GM18861 (cell line): ENCODE data around the gene SDF4.

ENCODE experiments used
- ATAC-seq: cut with Tn5 transposase; IDR thresholded peaks from one replicate; pipeline ENCODE4 v1.9.1; 2021; ENCODE audit not compliant: unreplicated experiment

Gene SDF4

DNA sequence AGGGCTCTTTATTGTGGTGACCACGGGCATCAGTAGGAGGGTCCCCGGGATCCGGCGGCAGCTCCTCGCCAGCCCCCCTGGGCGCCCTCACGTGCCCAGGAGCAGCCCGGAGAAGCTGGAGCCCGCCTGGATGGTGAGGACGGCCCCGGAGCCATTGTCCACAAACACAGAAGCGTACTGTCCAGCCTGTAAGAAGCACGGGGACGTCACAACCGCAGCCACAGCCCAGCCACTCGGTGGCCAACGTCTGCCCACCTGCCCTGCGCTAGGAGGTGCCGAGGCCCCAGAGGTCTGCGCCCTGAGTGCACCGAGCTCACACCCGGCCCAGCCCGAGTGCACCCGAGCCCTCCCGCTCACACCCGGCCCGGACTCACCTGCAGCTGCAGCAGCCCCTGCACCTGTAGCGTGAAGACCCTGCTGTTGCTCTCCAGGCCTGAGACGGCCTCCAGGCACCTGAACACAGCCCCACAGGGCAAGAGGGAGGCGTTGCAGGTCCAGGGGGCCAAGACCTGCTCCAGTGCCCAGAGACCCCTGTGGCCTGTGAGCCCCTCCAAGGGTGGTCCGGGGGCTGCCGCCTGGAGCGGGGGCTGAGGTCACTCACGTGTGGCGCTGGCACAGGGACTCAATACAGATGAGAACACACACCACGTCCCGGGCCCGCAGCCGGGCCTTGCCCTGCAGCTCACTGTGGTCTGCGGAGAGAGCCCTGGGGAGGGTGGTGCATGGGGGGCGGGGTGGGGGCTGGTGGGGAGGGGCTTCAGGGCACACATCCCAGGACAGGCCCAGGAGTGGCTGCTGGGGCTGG lies 10.9 kb upstream of the SDF4 start:
- ATAC-seq = no peak

DNA sequence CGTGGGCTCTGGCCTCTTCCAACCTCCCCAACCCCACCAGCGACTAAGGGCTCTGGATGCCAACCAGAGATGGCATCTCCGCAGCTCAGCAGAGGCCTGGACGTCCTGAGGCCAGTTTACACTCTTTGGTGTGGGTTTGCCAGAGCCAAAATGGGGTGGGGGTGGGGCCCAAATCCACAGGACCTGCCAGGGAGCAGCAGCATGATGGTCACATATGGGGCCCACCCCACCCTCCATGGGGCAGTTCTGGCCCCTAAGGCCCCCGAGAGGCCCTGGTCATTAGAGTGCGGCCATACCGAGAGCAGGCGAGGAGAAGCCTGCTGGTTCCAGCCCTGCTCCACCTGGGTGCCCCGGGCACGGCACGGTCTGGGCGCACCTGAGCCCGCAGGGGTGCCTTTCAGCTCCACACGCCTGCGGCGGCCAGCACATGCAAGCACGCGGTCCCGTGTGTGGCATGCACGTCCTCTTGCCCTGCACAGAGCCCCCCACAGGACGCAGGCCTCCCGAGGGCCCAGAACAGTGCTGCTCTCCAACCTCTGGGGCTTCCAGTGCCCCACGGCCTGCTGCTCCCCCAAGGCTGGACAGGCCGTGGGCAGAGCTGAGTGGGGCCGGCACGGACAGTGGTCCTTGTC lies 9.9 kb upstream of the SDF4 start:
- ATAC-seq = no peak

DNA sequence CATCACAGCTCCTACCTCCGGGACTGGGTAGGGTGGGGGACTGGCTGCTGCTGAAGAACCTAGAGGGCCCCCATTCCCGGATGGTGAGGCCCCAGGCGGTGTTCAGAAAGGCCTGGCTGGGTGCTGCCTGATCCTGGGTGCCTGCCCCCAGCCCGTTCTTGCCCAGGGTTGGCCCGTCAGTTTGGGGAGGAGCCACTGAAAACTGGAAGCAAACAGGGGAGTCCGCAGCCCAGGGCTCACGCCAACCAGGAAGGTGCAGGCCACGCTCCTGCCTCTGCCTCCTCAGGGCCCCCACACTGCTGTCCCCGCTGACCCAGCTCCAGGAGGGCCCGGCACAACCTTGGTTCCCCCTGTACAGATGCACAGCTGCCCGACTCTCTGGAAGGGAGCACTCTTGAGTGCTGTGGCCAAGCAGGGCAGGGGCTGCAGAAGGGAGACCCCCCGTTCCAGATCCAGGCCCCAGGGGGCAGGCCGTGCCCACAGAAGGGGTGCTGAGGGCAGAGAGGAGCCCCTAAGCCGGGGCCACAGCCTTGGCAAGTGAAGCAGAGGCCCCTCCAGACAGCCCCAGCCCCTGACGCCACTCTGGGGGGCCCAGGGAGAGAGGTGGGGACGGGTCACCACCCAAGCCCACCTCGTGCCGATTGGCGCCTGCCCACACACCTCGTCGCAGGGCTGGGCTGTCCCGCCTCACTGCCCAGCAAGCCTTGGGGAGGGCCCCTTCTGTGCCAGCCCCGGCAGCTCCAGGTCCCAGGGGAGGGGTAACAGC lies 9.2 kb upstream of the SDF4 start:
- no peak for ATAC-seq

DNA sequence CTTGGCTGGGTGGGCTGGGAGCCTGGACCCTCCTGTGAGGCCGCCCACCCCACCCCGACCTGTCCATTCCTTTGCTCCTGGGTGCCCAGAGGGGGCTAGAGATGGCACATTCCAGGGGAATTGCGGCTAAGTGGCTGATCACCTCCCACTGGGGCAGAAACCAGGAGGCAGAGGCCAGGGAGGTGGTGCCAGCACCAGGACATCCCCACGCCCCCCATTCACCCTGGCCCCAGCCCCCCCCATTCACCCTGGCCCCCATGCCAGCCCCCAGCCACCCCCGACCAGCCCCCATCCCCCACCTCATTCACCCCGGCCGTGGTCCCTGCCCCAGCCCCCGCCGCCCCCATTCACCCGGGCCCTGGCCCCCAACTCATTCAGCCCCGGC lies 8.5 kb upstream of the SDF4 start:
- ATAC-seq = no peak

DNA sequence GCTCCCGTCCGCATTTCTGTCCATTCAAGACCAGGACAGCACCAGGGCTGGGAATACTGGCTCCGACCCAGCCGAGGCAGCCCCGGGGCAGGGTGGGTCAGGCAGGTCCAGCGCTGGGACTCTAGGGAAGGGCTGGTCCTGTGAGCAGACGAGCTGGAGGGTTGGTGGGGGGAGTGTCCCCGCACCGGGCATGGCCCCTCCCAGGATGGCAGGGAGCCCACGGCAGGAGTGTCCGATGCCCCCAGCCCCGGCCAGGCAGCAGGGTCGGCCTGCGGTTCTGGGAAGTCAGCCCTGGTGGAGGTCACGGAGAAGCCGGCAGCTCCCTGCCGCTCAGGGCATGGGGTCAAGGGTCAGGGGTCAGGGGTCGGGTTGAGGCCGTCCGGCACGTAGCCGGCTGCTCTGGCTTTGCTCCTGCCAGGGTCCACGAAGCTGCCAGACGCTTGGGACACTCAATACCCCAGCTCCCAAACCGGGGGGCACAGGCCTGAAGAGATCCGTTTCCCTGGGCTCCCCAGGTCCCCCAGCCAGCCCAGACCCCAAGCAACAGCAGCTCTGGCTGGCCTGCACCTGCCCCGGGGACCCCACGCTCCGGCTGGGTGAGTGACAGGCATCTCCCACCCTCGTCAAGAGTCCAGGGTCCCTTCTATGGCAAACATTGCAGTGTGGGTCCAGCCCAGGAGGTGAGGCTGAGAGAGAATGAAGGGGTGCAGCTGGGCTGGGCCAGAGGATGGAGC lies 8.0 kb upstream of the SDF4 start:
- ATAC-seq = no peak

DNA sequence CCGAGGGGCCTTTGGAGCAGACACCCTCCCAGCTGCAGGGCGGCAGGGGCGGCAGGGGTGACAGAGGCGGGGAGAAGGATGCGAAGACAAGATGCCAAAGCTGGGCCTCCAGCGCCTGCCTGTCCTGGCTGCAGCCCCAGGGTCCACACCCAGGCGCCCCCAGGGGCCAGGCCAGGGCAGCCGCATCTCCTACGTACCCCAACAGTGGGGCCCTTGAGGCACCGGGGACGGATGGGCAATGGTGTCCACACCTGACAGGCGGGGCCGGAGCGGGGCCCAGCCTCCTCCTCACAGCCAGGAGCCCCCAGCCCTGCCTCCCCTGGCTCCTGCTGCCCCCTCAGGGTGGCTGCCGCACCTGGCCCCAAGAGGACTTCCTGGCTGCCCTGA lies 7.4 kb upstream of the SDF4 start:
- no peak for ATAC-seq

DNA sequence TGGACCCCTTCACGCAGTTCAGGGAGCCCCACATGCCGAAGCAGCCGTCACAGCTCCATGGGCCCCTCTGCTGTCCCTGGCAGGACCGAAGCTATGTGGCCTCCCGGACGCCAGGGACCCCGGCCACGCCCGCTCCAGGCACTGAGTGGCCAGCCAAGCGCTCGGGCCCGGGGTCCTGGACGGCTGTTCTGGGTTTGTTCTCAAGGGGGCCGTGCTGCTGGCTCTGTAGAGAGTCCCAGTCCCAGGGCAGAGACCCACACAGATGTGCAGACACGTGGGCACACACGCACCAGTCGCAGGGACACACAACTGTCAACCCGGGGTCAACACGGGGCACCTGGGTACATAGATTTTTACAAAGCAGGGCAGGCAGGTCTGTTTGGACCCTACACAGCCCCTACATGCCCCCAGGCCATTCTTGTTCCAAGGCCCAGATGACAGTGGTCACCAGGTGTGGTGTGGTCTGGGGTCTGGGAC lies 6.9 kb upstream of the SDF4 start:
- ATAC-seq = no peak

DNA sequence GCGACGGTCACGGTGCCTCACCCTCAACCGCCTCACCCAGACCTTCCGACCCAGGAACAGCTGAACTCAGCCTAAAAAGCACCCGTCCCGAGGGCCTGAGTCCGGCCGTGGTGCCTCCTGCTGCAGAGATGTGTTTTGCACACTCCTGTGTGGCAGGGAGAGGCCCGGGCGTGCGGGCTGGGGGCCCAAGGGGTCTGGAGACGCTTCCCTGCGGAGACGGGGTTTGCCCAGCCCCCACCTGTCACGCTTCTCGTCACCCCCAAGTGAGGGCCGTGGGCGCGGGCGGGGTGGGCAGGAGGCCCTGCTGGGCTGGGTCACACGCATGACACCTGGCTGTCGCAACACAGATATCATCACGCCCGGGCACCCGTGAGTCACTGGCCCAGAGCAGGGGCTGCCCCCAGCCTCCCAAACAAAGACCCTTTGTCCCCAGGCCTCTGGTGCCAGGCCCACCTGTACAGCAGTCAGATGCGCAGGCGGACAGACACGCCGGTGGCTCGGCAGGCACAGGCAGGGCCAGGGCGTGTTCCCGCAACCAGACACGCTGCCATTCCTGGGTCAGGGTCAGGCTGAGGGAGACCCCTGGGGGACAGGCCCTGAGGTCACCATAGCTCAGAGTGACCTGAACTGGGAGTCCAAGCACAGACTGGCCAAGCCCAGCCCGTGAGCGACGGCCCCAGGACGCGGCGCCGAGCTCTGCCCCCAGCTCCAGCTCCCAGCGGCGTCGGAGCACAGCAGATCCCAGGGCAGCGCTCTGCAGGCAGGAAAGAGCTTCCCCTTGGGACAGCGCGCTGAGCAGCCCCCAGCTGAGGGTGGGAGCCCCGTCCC lies 6.3 kb upstream of the SDF4 start:
- no peak for ATAC-seq

DNA sequence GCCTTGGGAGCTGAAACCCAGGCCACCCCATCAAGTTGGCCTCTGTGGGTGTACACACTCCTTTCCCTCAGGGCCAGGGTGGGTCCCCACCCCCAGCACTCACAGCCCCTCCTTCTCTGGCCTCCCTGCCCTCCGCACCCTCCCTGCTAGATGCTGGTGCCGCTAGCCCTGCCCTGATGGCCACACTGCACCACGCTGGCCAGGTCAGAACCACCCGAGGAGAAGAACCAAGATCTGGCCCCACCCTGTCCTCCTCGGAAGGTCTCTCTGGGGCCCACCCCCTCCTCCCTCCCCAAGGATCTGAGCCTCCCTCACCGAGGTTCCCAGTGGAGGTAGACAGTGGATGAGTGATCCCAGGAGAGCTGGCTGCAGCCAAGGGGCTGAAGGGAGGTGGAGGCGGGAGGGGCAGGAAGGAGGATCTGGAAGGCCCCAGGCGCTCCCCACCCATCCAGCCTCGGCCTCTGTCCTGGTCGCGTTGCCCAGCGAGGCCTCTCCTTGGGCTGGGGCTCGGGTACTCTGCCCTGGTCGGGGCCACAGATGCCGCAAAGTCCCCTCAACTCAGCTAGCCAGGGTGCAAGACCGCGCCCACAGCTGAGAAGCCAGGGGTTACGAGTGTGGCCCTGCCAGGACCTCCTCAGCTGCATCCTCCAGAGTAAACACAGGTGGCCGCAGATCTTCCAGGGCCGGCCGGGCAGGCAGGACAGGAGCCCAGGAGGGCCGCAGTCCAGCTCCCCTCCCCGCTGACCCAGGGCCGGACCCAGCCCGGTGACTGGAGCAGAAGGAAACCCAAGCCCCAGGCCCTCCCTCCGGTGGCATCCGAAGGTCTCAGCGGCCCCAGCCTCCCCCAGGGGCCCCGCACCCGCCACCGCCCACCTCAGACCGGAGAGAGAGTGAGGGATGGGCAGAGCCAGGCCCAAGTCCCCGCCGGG lies 5.4 kb upstream of the SDF4 start:
- ATAC-seq = no peak

DNA sequence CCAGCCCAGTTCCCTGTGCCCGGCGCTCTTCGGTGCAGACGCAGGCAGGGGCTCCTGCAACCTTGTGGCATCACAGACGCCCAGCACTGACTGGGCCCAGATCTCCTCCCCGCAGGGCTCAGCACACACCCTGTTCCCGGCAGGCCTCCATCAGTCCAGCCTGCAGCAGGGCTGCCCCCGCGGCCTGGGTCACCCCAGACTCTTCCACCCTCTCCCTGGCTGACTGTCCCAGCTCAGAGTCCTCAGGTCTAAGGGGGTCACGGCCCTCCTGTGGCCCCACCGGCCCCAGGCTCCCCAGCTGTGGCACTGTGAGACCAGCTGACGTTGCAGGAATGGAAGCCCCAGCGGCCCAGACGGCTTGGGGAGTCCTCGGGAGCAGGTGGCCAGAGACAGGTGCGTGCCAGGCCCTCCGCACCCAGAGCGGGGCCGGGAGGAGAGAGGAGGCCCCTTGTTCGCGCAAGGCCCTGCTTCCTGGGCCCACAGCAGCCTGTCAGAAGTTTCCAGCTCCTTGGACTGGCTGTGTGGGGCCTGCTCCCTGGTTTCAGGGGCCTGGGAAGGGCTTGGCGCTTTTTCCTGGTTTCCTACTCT lies 4.5 kb upstream of the SDF4 start:
- ATAC-seq = no peak

DNA sequence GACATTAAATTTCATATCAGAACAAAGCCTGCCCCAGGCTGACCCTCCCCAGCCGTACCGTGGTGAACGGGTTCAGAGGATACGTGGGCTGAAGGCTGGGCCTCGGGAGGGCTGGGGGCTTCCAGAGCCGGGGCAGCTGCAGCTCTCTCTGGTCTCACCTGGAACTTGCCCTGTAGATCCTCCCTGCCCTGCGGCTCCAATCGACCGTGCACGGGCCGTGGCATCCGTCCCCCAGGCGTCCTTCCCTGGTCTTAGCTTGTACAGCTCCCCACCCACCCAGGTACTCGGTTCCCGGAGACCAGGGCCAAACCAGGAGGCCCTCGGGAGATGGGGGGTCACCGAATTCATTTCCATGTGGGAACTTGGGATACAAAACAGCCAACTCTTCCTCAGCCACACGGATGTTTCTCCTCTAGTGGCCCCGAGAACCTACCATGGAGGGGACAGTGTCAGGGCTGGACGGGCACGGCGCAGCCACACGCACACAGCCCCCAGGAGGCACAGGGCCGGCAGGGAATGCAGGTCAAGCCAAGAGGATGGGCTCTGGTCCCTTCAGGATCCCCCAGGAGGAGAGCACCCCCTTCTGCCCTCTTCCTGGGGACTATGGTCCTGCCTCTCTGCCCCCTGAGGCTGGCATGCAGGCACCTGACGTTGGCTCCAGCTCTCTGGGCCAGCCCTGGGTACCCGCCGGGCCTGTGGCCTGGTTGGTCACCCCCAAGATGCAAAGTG lies 3.4 kb upstream of the SDF4 start:
- no peak for ATAC-seq

DNA sequence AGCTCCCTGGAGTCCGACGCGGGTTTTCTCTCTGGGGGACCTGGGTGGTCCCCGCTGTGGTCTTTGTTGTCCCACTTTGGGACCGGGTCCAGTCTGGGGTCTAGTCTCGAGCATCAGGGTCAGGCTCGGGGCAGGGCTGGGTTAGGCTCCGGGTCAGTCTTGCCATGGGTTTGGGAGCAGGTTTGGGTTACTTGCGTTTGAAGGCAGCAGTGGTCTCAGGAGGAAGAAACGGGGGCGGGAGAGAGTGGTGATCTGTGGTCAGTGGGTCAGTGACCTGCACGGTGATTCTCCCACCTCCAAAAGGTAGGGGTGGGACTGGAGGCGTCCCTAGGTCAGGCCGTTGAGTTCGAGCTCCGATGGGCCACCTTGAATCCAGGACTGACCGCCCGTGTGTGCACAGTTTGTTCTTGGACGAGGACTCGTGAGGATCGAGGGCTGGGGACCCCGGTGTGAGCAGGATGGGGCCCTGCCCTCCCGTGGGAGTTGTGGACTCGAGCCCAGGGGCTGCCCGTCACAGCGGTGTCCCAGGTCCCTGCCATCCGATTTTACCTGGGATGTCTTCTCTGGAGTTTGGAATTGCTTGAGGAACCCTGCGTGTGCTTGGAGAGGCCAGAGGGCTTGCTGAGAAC lies 2.5 kb upstream of the SDF4 start:
- ATAC-seq = no peak

DNA sequence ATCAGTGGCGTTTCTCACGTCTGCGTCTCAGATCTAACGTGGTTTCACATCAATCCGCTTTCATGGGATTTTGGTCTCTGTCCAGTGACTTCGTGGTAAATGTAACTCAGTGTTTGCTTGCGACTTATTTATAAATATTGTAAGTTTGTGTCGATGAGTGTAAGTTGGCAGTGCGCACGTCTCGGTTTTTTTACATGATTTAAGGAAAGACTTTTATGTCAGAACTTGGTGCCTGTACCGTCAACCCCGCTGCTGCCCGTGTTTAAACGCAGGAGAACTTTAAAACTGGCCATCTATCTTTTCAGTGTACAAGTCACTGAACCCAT lies 1.7 kb upstream of the SDF4 start:
- ATAC-seq = no peak

DNA sequence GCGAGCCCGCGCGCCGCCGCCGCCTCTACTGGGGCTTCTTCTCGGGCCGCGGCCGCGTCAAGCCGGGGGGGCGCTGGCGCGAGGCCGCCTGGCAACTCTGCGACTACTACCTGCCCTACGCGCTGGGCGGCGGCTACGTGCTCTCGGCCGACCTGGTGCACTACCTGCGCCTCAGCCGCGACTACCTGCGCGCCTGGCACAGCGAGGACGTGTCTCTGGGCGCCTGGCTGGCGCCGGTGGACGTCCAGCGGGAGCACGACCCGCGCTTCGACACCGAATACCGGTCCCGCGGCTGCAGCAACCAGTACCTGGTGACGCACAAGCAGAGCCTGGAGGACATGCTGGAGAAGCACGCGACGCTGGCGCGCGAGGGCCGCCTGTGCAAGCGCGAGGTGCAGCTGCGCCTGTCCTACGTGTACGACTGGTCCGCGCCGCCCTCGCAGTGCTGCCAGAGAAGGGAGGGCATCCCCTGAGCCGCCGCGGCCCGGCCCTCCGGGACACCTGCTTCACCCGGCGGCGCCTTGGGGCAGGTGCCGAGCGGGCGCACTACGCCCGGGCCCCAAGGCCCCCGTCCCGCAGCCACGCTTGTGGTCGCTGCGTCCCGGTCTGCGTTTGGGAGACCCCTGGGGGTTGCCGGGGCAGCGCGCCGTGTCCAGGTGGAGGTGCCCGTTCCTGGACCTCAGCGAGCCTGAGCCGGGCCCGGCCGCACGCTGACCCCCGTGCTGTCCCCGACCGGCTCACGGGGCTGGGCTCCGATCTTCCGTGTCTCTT lies 1.2 kb upstream of the SDF4 start:
- ATAC-seq = no peak

DNA sequence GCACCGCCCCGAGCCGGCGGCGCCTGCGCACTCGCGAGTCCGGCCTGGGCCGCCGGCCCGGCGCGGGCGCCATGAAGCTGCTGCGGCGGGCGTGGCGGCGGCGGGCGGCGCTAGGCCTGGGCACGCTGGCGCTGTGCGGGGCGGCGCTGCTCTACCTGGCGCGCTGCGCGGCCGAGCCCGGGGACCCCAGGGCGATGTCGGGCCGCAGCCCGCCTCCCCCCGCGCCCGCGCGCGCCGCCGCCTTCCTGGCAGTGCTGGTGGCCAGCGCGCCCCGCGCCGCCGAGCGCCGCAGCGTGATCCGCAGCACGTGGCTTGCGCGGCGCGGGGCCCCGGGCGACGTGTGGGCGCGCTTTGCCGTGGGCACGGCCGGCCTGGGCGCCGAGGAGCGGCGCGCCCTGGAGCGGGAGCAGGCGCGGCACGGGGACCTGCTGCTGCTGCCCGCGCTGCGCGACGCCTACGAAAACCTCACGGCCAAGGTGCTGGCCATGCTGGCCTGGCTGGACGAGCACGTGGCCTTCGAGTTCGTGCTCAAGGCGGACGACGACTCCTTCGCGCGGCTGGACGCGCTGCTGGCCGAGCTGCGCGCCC lies 501 bp upstream of the SDF4 start, which contains the start of gene B3GALT6:
TSS of gene B3GALT6 (plus strand) at position 30 of the 588 bp plus-strand sequence. CDS start at position 72, 42 bp downstream.
- no peak for ATAC-seq

DNA sequence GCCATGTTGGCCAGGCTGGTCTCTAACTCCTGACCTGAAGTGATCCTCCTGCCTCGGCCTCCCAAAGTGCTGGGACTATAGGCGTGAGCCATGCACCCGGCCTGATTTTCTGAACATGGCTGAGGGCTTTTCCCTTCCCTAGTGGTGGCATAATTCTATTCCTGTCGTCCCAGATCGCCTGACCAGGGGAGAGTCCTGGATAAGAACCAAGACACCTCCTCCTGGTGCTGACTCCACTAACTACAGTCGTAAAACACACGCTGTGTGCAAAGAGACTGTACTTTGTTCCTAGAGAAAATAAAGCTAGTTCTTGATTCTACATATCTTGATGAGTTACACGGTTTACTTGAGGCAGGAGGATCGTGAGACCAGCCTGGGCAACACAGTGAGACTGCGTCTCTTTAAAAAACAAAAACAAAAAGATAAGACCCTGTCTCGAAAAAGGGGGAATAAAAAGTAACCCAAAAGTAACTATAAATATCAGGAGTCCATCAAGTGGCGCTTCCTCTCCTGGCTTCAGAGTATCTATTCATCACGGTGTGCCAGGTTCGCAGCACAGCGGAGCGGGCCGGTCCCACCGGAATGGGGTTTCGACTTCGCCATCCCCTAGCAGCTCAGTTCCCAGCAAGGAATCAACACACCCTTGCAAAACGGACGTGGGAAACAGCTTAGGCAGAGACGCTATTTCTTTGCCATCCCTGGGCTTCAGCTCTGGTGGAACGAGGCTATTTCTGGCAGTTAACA lies 973 bp downstream of the SDF4 start:
- no peak for ATAC-seq
